Body of pancreas (tissue), 4 donors: ENCODE data around the gene WARS2. TPM values are rescaled to one million over a fixed set of nuclear protein-coding genes. Genes with fewer than 3 reads are reported as not detected.

Source experiments
- ATAC-seq: fragments of 150-250 bp; one replicate; pipeline ENCODE4 v1.9.1; 2016
- DNase-seq, 4 donors: peaks; one replicate each; pipeline ENCODE4 v3.0.0-alpha.2; 2019
- H3K27ac ChIP-seq, 4 donors: fragments of 200-600 bp; sonication (generic); 1 replicate in 3 of 4; 2 replicates in 1 of 4; pipeline versions ENCODE4 v1.5.1 to v1.6.1; 2016 to 2019; ENCODE audit warnings: mild to moderate bottlenecking in 1 of 4, mixed read lengths in 1 of 4, moderate library complexity in 1 of 4
- H3K27me3 ChIP-seq, 2 donors: fragments of 200-600 bp; sonication (generic); one replicate each; pipeline ENCODE4 v1.6.0; 2016; ENCODE audit warnings: mild to moderate bottlenecking in 1 of 2
- H3K36me3 ChIP-seq, 2 donors: fragments of 200-600 bp; sonication (generic); replicated peaks in 1 of 2; 2 replicates each; pipeline ENCODE4 v1.5.1; 2016; ENCODE audit warnings: low read depth in 2 of 2; ENCODE audit not compliant: insufficient read depth in 1 of 2
- H3K4me1 ChIP-seq: fragments of 200-600 bp; sonication (generic); one replicate; pipeline ENCODE4 v1.6.0; 2016
- H3K4me3 ChIP-seq, 2 donors: fragments of 200-600 bp; sonication (generic); 1 replicate in 1 of 2; 2 replicates in 1 of 2; pipeline ENCODE4 v1.5.1; 2016 to 2019
- H3K9me3 ChIP-seq, 3 donors: fragments of 200-600 bp; sonication (generic); 1 replicate in 2 of 3; 2 replicates in 1 of 3; pipeline ENCODE4 v1.5.1; 2016
- POLR2A ChIP-seq, 3 donors: fragments of 450-650 bp; IDR thresholded peaks; one replicate each; pipeline ENCODE4 v1.6.1; 2016; ENCODE audit warnings: antibody characterized with exemption in 3 of 3, mild to moderate bottlenecking in 2 of 3
- WGBS, 2 donors: methylation state at CpG; one replicate each; pipeline ENCODE4 v1.1.5; 2017; 5-methylcytosine and 5-hydroxymethylcytosine counted together
- intact Hi-C: fragments of 100-400 bp; cut with DNase I; formaldehyde crosslinking; loops from one replicate; pipeline ENCODE4 v1.15.1; 2023
- total RNA-seq, 2 donors: library from RNA; depleted of rRNA; stranded (reverse); fragments of >200 nt; gene quantifications; one replicate each; pipeline ENCODE4 v1.1.0, GENCODE V29; 2016
- TF ChIP-seq, protein P1 (sequence below), 7 experiments: fragments of 450-650 bp in 4 of 7; fragments of 200-600 bp in 3 of 7; sonication (generic) in 3 of 7; IDR thresholded peaks; one replicate each; pipeline ENCODE4 v1.5.1; 2016 to 2019; ENCODE audit warnings: antibody characterized with exemption in 7 of 7

Gene WARS2
- total RNA-seq, 2 donors from 2014 or later: 4.9 to 11.7 TPM

DNA sequence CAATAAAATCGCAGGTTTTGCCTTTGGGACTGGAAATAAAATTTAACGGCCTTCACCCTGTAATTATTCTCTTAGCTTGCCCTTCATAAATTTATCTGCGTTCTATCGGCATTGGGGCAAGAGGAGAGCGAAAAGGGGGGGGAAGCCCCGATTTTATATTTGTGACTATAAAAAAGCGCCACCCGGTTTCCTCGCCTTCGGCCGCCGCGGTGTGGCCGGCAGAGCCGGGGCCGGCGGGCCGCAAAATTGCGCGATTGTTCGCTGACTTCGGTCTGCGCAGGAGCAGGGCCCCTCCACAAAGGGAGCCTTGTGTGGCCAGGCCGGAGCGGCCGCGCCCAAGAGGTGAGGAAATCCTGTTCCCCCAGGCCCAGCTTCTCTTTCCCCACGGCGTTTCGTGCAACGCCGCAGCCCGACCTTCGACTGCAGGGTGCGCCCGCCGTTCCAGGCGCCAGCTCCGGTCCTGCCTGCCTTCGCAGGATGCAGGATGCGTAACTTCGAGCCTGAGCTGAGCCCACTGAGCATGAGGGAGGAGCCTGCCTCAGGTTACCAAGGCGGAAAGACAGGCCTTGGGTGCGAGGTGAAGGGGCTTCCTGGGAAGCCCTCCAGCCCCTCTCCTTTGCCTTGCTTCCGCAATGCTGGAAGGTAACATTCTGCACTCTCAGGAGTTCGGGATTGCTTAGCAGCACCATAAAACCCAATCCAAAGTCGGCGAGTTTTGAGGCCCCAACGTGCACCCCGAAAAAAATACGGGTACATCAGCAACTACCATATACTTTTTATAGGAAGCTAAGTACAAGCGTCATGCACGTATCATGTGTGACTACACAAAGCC is 147.4 kb downstream of the WARS2 start:
- Histone ChIP-seq H3K4me3 (no peak overlapping the region), H3K27me3 (peaks cover 4 to 58% of the 10 kb centered on the region in 2 donors), H3K36me3 (no peaks in the 10 kb centered on the region), H3K4me1 (peaks cover 7% of the 10 kb centered on the region), H3K27ac (no peak overlapping the region), H3K9me3 (no peaks in the 10 kb centered on the region)
- TF ChIP-seq, protein P1, sequence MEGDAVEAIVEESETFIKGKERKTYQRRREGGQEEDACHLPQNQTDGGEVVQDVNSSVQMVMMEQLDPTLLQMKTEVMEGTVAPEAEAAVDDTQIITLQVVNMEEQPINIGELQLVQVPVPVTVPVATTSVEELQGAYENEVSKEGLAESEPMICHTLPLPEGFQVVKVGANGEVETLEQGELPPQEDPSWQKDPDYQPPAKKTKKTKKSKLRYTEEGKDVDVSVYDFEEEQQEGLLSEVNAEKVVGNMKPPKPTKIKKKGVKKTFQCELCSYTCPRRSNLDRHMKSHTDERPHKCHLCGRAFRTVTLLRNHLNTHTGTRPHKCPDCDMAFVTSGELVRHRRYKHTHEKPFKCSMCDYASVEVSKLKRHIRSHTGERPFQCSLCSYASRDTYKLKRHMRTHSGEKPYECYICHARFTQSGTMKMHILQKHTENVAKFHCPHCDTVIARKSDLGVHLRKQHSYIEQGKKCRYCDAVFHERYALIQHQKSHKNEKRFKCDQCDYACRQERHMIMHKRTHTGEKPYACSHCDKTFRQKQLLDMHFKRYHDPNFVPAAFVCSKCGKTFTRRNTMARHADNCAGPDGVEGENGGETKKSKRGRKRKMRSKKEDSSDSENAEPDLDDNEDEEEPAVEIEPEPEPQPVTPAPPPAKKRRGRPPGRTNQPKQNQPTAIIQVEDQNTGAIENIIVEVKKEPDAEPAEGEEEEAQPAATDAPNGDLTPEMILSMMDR (IDR thresholded peaks at IDR 0.05): no peak
- TF ChIP-seq POLR2A (IDR thresholded peaks at IDR 0.05): no peak
- DNase-seq (no peak), ATAC-seq (no peak)
- 4 to 9% methylated on average over 34 to 53 of the region's 53 CpGs for WGBS, 2 donors
- intact Hi-C loops: no loop called here

DNA sequence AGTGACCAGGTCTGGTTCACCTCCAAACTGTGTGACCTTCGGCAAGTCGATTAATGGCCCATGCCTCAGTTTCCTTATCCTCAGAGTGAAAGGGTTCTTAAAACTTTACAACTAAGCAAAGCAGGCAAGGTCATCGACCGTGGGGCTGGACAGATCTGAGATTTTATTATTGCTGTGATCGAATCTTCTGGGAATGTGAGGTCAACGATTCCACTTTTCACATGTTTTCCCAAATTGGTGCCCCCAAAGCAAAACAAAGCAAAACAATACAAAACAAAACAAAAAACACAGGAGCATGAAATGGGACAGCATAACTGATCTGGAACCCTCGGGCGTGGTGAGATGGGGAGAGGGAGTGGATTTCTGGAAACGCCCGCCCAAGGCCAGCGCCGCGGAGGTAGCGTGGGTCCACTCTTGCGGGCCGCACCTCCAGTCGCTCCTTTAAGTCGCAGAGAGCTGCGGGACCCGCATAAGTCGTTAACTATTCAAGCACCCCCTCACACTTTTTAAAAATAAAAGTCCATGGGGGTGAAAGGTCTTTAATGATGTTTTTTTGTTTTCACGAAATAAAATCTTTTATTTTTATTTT is 148.1 kb downstream of the WARS2 start:
- no peak overlapping the region for H3K4me3 ChIP-seq
- H3K9me3 ChIP-seq: no peaks in the 10 kb centered on the region
- DNase-seq: no peak
- H3K36me3 ChIP-seq: no peaks in the 10 kb centered on the region
- no peak overlapping the region for H3K27ac ChIP-seq
- 13 to 19% methylated on average over 22 of the region's 22 CpGs for WGBS, 2 donors
- peaks cover 15% of the 10 kb centered on the region for H3K4me1 ChIP-seq
- no peak for ATAC-seq
- TF ChIP-seq POLR2A (IDR thresholded peaks at IDR 0.05): no peak
- TF ChIP-seq, protein P1 (IDR thresholded peaks at IDR 0.05): no peak
- intact Hi-C loops: no loop called here
- peaks cover 4 to 60% of the 10 kb centered on the region in 2 donors for H3K27me3 ChIP-seq

DNA sequence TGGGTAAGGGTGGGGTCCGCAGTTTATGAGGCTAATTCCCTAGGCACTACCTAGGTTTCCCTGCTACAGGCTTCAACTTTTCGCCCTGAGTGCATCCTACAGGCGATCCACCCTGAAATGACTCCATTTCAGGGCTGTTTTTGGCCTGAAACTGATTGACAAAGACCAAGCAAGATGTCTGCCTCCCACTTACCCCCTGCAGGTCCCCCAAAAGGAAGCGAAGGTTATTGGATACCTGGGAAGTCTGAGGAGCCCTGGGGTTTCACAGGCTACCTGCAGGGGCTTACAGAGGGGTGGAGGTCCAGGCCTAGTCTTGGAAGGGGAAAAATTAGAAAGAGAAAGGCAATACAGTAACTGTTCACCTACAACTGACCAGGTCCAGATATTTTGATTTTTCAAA is 149.0 kb downstream of the WARS2 start:
- WGBS, 2 donors: 23 to 32% methylated on average over 4 of the region's 4 CpGs
- no peak for TF ChIP-seq POLR2A (IDR thresholded peaks at IDR 0.05)
- TF ChIP-seq, protein P1 (IDR thresholded peaks at IDR 0.05): no peak
- H3K4me1 ChIP-seq: peaks cover 23% of the 10 kb centered on the region
- no peaks in the 10 kb centered on the region for H3K9me3 ChIP-seq
- H3K27me3 ChIP-seq: peaks cover 4 to 69% of the 10 kb centered on the region in 2 donors
- no peak overlapping the region for H3K27ac ChIP-seq
- no peak for ATAC-seq
- no peak overlapping the region for H3K4me3 ChIP-seq
- no peaks in the 10 kb centered on the region for H3K36me3 ChIP-seq
- intact Hi-C loops: no loop called here
- no peak for DNase-seq

DNA sequence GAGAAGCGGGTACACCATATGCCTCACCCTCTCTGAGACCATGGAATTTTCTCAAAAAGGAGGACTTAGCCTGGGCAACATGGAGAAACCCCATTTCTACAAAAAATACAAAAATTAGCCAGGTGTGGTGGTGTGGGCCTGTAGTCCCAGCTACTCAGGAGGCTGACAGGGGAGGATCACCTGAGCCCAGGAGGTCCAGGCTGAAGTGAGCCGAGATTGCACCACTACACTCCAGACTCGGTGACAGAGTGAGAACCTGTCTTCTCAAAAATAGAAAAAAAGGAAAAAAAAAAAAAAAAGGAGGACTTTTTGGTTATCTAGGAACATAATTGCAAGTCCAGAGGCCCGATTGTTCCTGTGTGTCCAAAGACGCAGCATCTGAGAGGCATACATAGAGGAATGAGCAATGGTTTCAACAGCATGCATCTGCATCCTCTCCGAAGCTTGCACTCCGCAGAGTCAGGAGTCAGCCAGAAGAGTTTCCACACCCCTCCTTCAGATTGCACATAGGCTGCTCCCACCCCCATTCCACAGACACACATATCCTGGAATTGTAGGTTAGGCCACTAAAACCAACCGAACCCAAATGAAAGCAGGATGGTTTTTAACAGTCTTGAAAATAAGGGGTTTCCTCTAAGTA is 149.8 kb downstream of the WARS2 start:
- H3K27ac ChIP-seq: no peak overlapping the region
- no peak overlapping the region for H3K4me3 ChIP-seq
- no peak for ATAC-seq
- DNase-seq: no peak
- WGBS, 2 donors: 51 to 78% methylated on average over 8 of the region's 8 CpGs
- no peaks in the 10 kb centered on the region for H3K36me3 ChIP-seq
- intact Hi-C loops: no loop called here
- peaks cover 23% of the 10 kb centered on the region for H3K4me1 ChIP-seq
- no peaks in the 10 kb centered on the region for H3K9me3 ChIP-seq
- H3K27me3 ChIP-seq: peaks cover 4 to 77% of the 10 kb centered on the region in 2 donors
- TF ChIP-seq, protein P1 (IDR thresholded peaks at IDR 0.05): no peak
- no peak for TF ChIP-seq POLR2A (IDR thresholded peaks at IDR 0.05)
